Measurements from ENCODE around the gene ACAD9. TPM values are rescaled to one million over a fixed set of nuclear protein-coding genes. Genes with fewer than 3 reads are reported as not detected.

The ACAD9 gene
- total RNA-seq, 2 experiments from 2014 or later = 69.5 to 88.5 TPM

DNA sequence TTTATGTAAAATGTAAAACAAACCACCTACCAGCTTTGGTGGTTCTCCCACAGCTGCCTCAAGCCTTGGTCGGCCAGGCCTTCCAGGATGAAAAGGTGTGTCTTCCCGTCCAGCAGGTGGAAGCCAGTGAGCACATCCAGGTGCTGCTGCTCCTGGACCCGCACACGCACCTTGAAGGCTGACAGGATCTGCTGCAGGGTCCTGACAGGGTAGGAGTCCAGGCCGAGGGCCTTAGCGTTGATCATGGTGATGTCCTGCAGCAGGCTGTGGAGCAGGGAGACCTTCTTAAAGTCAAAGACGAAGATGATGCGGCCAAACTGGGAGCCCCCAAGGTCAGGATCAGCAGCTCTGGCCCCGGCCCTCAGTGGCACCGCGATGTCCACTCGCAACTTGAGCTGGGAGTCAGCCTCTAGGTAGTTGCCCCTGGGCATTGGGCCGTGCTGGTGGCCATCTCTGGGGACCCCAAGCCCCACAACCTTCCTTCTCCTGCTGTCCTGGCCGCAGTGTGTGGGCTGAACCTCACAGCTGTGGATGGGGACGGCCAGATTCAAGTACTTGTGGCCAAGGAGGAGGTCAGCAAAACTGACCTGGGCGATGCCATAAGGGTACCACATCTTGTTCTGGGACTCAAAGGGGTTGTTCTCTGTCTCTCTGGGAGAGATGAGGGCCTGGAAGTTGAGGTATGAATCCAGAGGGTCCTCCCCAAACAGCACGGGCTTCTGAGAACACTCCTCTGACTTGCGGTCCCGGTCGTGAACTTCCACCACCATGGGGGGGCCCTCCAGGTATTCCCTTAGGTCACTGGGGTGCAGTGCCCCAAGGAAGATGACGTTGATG is 65.8 kb downstream of the ACAD9 start:
- Histone ChIP-seq H2AFZ (ENCODE audit: low read length) (no peak overlapping the region), H3K79me2 (ENCODE audit: insufficient read depth, low read depth, low read length) (no peaks in the 10 kb centered on the region), H3K9me3 (ENCODE audit: low read length) (no peaks in the 10 kb centered on the region), H3K27ac (ENCODE audit: low read depth, low read length, poor library complexity, severe bottlenecking) (no peak overlapping the region), H3K36me3 (ENCODE audit: insufficient read depth, low read length) (no peaks in the 10 kb centered on the region), H3K4me1 (ENCODE audit: insufficient read depth, low read length, poor library complexity, severe bottlenecking) (no peaks in the 10 kb centered on the region), H3K4me3 (ENCODE audit: low read depth, low read length, poor library complexity, severe bottlenecking) (no peak overlapping the region), H3K9me2 (ENCODE audit: insufficient read depth, low read length) (no peaks in the 10 kb centered on the region), H4K20me1 (ENCODE audit: insufficient read depth, low read length) (no peaks in the 10 kb centered on the region), H3K4me2 (ENCODE audit: low read length) (no peak overlapping the region)
- BruUV-seq (replicated peaks) = no TSS peak
- TF ChIP-seq EZH2phosphoT487 (IDR thresholded peaks at IDR 0.05; ENCODE audit: borderline replicate concordance, low read depth, low read length) = no peak
- TF ChIP-seq, protein P1, sequence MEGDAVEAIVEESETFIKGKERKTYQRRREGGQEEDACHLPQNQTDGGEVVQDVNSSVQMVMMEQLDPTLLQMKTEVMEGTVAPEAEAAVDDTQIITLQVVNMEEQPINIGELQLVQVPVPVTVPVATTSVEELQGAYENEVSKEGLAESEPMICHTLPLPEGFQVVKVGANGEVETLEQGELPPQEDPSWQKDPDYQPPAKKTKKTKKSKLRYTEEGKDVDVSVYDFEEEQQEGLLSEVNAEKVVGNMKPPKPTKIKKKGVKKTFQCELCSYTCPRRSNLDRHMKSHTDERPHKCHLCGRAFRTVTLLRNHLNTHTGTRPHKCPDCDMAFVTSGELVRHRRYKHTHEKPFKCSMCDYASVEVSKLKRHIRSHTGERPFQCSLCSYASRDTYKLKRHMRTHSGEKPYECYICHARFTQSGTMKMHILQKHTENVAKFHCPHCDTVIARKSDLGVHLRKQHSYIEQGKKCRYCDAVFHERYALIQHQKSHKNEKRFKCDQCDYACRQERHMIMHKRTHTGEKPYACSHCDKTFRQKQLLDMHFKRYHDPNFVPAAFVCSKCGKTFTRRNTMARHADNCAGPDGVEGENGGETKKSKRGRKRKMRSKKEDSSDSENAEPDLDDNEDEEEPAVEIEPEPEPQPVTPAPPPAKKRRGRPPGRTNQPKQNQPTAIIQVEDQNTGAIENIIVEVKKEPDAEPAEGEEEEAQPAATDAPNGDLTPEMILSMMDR (conservative IDR thresholded peaks at IDR 0.05; ENCODE audit: low read length) = no peak
- DNase-seq (ENCODE audit: low spot score) = no peak
- CTCF ChIA-PET (ENCODE audit: unreplicated experiment) = no interaction called here
- intact Hi-C loops (cut with micrococcal nuclease; ENCODE audit: unreplicated experiment) = no loop called here
- POLR2A ChIA-PET = no interaction called here

GRCh38 chr3:128945878-128946175 is 66.4 kb downstream of the ACAD9 start:
- Histone ChIP-seq H3K9me3 (ENCODE audit: low read length) (no peaks in the 10 kb centered on the region), H3K9me2 (ENCODE audit: insufficient read depth, low read length) (no peaks in the 10 kb centered on the region), H2AFZ (ENCODE audit: low read length) (no peak overlapping the region), H3K4me2 (ENCODE audit: low read length) (no peak overlapping the region), H3K4me3 (ENCODE audit: low read depth, low read length, poor library complexity, severe bottlenecking) (no peak overlapping the region), H3K36me3 (ENCODE audit: insufficient read depth, low read length) (no peaks in the 10 kb centered on the region), H3K27ac (ENCODE audit: low read depth, low read length, poor library complexity, severe bottlenecking) (no peak overlapping the region), H3K4me1 (ENCODE audit: insufficient read depth, low read length, poor library complexity, severe bottlenecking) (no peaks in the 10 kb centered on the region), H3K79me2 (ENCODE audit: insufficient read depth, low read depth, low read length) (no peaks in the 10 kb centered on the region), H4K20me1 (ENCODE audit: insufficient read depth, low read length) (no peaks in the 10 kb centered on the region)
- no peak for TF ChIP-seq EZH2phosphoT487 (IDR thresholded peaks at IDR 0.05; ENCODE audit: borderline replicate concordance, low read depth, low read length)
- TF ChIP-seq, protein P1 (conservative IDR thresholded peaks at IDR 0.05; ENCODE audit: low read length) = no peak
- no peak for DNase-seq (ENCODE audit: low spot score)
- BruUV-seq (replicated peaks) = no TSS peak
- intact Hi-C loops (cut with micrococcal nuclease; ENCODE audit: unreplicated experiment) = no loop called here
- POLR2A ChIA-PET = no interaction called here
- CTCF ChIA-PET (ENCODE audit: unreplicated experiment) = no interaction called here

DNA sequence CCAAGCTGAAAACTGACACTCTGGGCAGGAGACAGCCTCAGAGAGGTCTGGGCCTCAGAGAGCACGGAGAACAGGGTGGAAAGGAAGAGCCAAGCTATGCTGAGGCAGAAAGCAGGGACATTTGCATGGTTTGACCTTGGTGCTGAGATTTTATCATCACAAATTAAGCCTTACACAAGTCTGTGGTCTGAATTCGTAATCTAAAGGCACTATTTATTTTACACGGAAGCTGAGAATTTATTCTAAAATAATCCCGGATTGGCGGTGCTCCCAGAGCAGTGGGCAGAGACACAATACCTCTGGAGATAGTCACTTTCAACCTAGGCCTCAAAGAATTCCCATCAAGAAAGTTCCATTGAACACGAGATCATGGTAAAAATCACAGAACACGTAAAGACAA is 67.0 kb downstream of the ACAD9 start:
- TF ChIP-seq, protein P1 (conservative IDR thresholded peaks at IDR 0.05; ENCODE audit: low read length) = no peak
- no peak for TF ChIP-seq EZH2phosphoT487 (IDR thresholded peaks at IDR 0.05; ENCODE audit: borderline replicate concordance, low read depth, low read length)
- H3K9me2 ChIP-seq (ENCODE audit: insufficient read depth, low read length) = no peaks in the 10 kb centered on the region
- H3K4me3 ChIP-seq (ENCODE audit: low read depth, low read length, poor library complexity, severe bottlenecking) = no peak overlapping the region
- H3K4me1 ChIP-seq (ENCODE audit: insufficient read depth, low read length, poor library complexity, severe bottlenecking) = no peaks in the 10 kb centered on the region
- no peak overlapping the region for H2AFZ ChIP-seq (ENCODE audit: low read length)
- CTCF ChIA-PET (ENCODE audit: unreplicated experiment) = no interaction called here
- POLR2A ChIA-PET = no interaction called here
- no peaks in the 10 kb centered on the region for H3K9me3 ChIP-seq (ENCODE audit: low read length)
- H4K20me1 ChIP-seq (ENCODE audit: insufficient read depth, low read length) = no peaks in the 10 kb centered on the region
- no peaks in the 10 kb centered on the region for H3K36me3 ChIP-seq (ENCODE audit: insufficient read depth, low read length)
- H3K4me2 ChIP-seq (ENCODE audit: low read length) = no peak overlapping the region
- no peak for DNase-seq (ENCODE audit: low spot score)
- BruUV-seq (replicated peaks) = no TSS peak
- no peak overlapping the region for H3K27ac ChIP-seq (ENCODE audit: low read depth, low read length, poor library complexity, severe bottlenecking)
- H3K79me2 ChIP-seq (ENCODE audit: insufficient read depth, low read depth, low read length) = no peaks in the 10 kb centered on the region
- intact Hi-C loops (cut with micrococcal nuclease; ENCODE audit: unreplicated experiment) = no loop called here

All from OCI-LY7 (cell line).